Activated naive CD8-positive, alpha-beta T cell treated with anti-CD3 and anti-CD28 coated beads, Interleukin-2, amount 10 ng/mL, durations not matched to agents 7 days and 5 days (primary cell): ENCODE measurements around the gene SCFD2. TPM values are rescaled to one million over a fixed set of nuclear protein-coding genes. Genes with fewer than 3 reads are reported as not detected.
"Not testable (repeated sequence)": the region's sequence is repeated elsewhere in the genome, so short reads cannot be mapped to it uniquely, and the experiment has no call there.

Experiments
- ATAC-seq: fragments of 150-1000 bp; cut with Tn5 transposase; one replicate; pipeline ENCODE4 v1.10.0; 2021; ENCODE audit warnings: low read depth, moderate library complexity
- POLR2A ChIA-PET: fragments of 350-600 bp; sonication (Branson Sonifier 250); formaldehyde crosslinking; loops from one replicate; lab custom pipeline; 2021; ENCODE audit warnings: antibody characterized with exemption; lab: Charles Lee
- DNase-seq: peaks from one replicate; pipeline ENCODE4 v3.0.0; 2021
- H3K27ac Mint-ChIP-seq: one replicate; pipeline ENCODE4 v1.8.0; 2022; ENCODE audit warnings: mild to moderate bottlenecking, mixed read lengths
- H3K27me3 Mint-ChIP-seq: one replicate; pipeline ENCODE4 v1.8.0; 2022; ENCODE audit warnings: mild to moderate bottlenecking, moderate library complexity, mixed read lengths
- H3K36me3 Mint-ChIP-seq: one replicate; pipeline ENCODE4 v1.8.0; 2021; ENCODE audit warnings: mild to moderate bottlenecking, mixed read lengths
- H3K4me1 Mint-ChIP-seq: one replicate; pipeline ENCODE4 v1.8.0; 2021; ENCODE audit warnings: mixed read lengths
- H3K4me3 Mint-ChIP-seq: one replicate; pipeline ENCODE4 v1.8.0; 2022; ENCODE audit warnings: mild to moderate bottlenecking, moderate library complexity, mixed read lengths
- H3K9me3 Mint-ChIP-seq: one replicate; pipeline ENCODE4 v1.8.0; 2021; ENCODE audit warnings: mixed read lengths
- total RNA-seq, 2 experiments: library from RNA; stranded (reverse); gene quantifications; one replicate each; pipeline ENCODE4 v1.2.3, GENCODE V29; 2021

SCFD2 gene
- total RNA-seq, 2 experiments from 2014 or later, result 18.1 to 22.9 TPM

DNA sequence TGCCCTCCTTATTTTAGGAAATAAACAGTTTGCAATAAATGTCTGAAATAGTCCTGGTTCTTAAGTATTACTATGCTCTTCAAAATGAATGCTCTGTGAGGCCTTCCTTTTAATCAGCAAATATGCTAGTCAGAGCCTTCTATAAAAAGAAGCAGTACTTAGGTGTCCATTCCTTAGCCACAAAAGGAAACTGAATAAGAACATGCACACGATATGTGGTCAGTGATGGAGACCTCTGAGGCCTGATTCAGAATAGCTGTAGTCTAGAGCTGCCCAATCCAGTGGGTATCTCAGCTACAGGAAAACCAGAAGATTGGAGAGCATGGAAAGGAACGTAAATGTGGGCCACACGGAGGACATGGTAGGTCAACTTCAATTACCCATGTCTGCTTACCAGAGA, 361.9 kb downstream of the SCFD2 start:
- no peak overlapping the region for H3K4me3 Mint-ChIP-seq
- peaks cover 3% of the 10 kb centered on the region for H3K9me3 Mint-ChIP-seq
- H3K36me3 Mint-ChIP-seq, result peaks cover 11% of the 10 kb centered on the region
- no peak overlapping the region for H3K27ac Mint-ChIP-seq
- POLR2A ChIA-PET, result no interaction called here
- ATAC-seq (no peak), DNase-seq (no peak)
- no peaks in the 10 kb centered on the region for H3K4me1 Mint-ChIP-seq
- no peaks in the 10 kb centered on the region for H3K27me3 Mint-ChIP-seq

- peaks cover 3% of the 10 kb centered on the region for H3K4me1 Mint-ChIP-seq
- POLR2A ChIA-PET, result no interaction called here
Observed at GRCh38 chr4:53000560-53000959, 365.3 kb downstream of the SCFD2 start.

DNA sequence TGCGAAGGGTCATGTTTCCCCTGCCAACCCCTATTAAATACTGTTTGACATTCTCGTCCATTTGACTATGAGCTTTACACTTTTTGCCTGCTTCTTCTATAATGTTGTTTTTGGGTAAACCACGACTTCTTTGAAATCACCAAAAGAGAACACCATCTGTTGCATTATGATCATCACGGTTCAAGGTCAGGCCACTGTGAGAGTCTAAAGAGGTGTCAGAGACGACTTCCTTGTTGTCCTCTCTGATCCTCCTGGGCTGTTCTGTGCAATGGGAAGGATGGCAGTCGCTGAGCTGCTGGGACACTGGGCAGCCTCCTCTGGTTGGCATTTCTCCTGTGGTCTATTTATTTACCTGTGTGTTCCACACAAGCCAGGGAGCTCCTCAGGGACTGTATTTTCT, 366.2 kb downstream of the SCFD2 start:
- Mint-ChIP-seq H3K36me3 (peaks cover 6% of the 10 kb centered on the region), H3K27me3 (no peaks in the 10 kb centered on the region), H3K4me3 (no peak overlapping the region), H3K9me3 (no peaks in the 10 kb centered on the region), H3K27ac (no peak overlapping the region), H3K4me1 (peaks cover 3% of the 10 kb centered on the region)
- POLR2A ChIA-PET, result no interaction called here
- ATAC-seq, result no peak
- no peak for DNase-seq

More at GRCh38 chr4:53000560-53000959, 365.3 kb downstream of the SCFD2 start:
- no peak overlapping the region for H3K4me3 Mint-ChIP-seq
- no peak overlapping the region for H3K27ac Mint-ChIP-seq
- H3K27me3 Mint-ChIP-seq, result no peaks in the 10 kb centered on the region
- ATAC-seq (no peak), DNase-seq (no peak)
- no peaks in the 10 kb centered on the region for H3K9me3 Mint-ChIP-seq
- peaks cover 6% of the 10 kb centered on the region for H3K36me3 Mint-ChIP-seq

GRCh38 chr4:52998413-52998812, 367.4 kb downstream of the SCFD2 start:
- Mint-ChIP-seq H3K27me3 (no peaks in the 10 kb centered on the region), H3K27ac (no peak overlapping the region), H3K36me3 (peaks cover 8% of the 10 kb centered on the region), H3K4me1 (peaks cover 3% of the 10 kb centered on the region), H3K9me3 (no peaks in the 10 kb centered on the region), H3K4me3 (peak overlapping the region; percentile 25)
- no peak for DNase-seq
- ATAC-seq, result peak; percentile 54
- POLR2A ChIA-PET, result no interaction called here

DNA sequence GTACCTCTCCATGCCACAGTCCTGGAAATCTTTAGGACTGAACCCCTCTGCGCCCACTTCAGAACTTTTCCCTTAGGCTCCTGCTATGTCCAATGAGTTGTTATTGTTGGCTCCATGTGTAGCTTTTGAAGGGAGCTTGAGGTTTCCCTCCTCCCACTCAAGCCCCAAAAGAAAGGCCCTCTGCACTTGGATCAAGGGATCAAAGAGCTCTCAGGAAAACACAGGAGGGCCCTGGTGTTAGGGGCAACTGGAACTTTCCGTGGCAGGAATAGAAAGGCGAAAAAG, 368.8 kb downstream of the SCFD2 start:
- no peak for DNase-seq
- Mint-ChIP-seq H3K9me3 (no peaks in the 10 kb centered on the region), H3K4me3 (no peak overlapping the region), H3K27me3 (no peaks in the 10 kb centered on the region), H3K27ac (no peak overlapping the region), H3K4me1 (peaks cover 3% of the 10 kb centered on the region), H3K36me3 (peaks cover 6% of the 10 kb centered on the region)
- POLR2A ChIA-PET, result no interaction called here
- no peak for ATAC-seq

- POLR2A ChIA-PET, result no interaction called here
- Mint-ChIP-seq H3K36me3 (peaks cover 6% of the 10 kb centered on the region), H3K4me1 (peaks cover 3% of the 10 kb centered on the region), H3K27me3 (no peaks in the 10 kb centered on the region), H3K4me3 (no peak overlapping the region), H3K9me3 (no peaks in the 10 kb centered on the region), H3K27ac (no peak overlapping the region)
- ATAC-seq (no peak), DNase-seq (no peak)
Observed at GRCh38 chr4:52996261-52997131, 369.4 kb downstream of the SCFD2 start.

GRCh38 chr4:52995360-52996030, 370.4 kb downstream of the SCFD2 start:
- no peak for DNase-seq
- peaks cover 9% of the 10 kb centered on the region for H3K36me3 Mint-ChIP-seq
- H3K27me3 Mint-ChIP-seq, result no peaks in the 10 kb centered on the region
- ATAC-seq, result no peak
- no peak overlapping the region for H3K4me3 Mint-ChIP-seq
- H3K9me3 Mint-ChIP-seq, result no peaks in the 10 kb centered on the region
- peaks cover 3% of the 10 kb centered on the region for H3K4me1 Mint-ChIP-seq
- POLR2A ChIA-PET, result no interaction called here
- H3K27ac Mint-ChIP-seq, result no peak overlapping the region

DNA sequence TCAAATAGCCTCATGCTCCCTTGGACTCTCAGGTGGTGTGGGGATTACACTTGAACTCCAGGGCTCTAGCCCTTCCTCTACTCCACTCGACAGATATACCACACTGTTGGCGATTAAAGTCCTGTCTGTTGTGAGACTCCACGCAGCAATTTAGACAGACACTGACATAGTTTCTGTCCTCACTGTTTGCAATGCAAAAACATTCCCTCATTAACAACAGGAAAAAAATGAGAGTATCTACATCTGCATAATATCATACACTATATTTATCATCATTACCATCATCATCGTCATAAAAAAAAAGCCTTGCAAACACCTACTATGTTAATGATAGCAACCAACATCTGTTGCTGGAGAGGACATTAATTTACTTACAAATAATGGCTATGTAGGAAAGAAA, 371.3 kb downstream of the SCFD2 start:
- H3K36me3 Mint-ChIP-seq, result peaks cover 7% of the 10 kb centered on the region

GRCh38 chr4:52993771-52994170, 372.1 kb downstream of the SCFD2 start:
- Mint-ChIP-seq H3K4me1 (peaks cover 3% of the 10 kb centered on the region), H3K27me3 (no peaks in the 10 kb centered on the region), H3K36me3 (peaks cover 6% of the 10 kb centered on the region), H3K27ac (no peak overlapping the region), H3K9me3 (no peaks in the 10 kb centered on the region), H3K4me3 (no peak overlapping the region)
- DNase-seq (no peak), ATAC-seq (no peak)
- POLR2A ChIA-PET, result no interaction called here

More for the DNA sequence above, 371.3 kb downstream of the SCFD2 start:
- H3K27me3 Mint-ChIP-seq, result no peaks in the 10 kb centered on the region
- H3K4me3 Mint-ChIP-seq, result no peak overlapping the region
- no peaks in the 10 kb centered on the region for H3K9me3 Mint-ChIP-seq
- POLR2A ChIA-PET, result no interaction called here
- no peak overlapping the region for H3K27ac Mint-ChIP-seq
- ATAC-seq, result no peak
- DNase-seq, result no peak
- peaks cover 3% of the 10 kb centered on the region for H3K4me1 Mint-ChIP-seq

GRCh38 chr4:52992551-52992950, 373.3 kb downstream of the SCFD2 start:
- H3K36me3 Mint-ChIP-seq, H3K4me1 Mint-ChIP-seq, POLR2A ChIA-PET, H3K27me3 Mint-ChIP-seq, H3K4me3 Mint-ChIP-seq, ATAC-seq, DNase-seq, H3K27ac Mint-ChIP-seq, H3K9me3 Mint-ChIP-seq: not testable (repeated sequence)

DNA sequence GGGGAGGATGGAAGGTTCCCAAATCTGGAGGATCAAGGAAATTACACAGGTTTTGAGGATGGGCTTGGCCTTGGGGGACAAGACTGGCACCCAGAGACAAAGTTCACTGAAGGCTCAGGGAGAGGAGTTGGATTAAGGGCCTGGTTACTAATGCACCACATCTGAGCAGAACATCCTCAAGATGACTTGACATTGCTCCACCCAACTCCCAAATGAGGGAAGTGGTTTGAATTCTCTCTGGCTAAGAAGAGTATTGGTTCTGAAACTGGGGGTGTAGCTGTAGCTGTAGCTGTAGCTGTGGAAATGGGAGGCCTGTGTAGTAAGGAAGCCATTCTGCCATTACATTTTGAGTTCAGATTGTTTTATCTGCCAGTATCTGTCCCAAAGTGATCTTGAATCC, 374.4 kb downstream of the SCFD2 start:
- no peak for ATAC-seq
- POLR2A ChIA-PET, result no interaction called here
- H3K27ac Mint-ChIP-seq, result no peak overlapping the region

GRCh38 chr4:52990706-52991105, 375.2 kb downstream of the SCFD2 start:
- Mint-ChIP-seq H3K4me1 (no peaks in the 10 kb centered on the region), H3K27me3 (no peaks in the 10 kb centered on the region), H3K36me3 (peaks cover 4% of the 10 kb centered on the region), H3K27ac (no peak overlapping the region), H3K4me3 (no peak overlapping the region), H3K9me3 (no peaks in the 10 kb centered on the region)
- POLR2A ChIA-PET, result no interaction called here
- ATAC-seq (no peak), DNase-seq (no peak)

More for the DNA sequence above, 374.4 kb downstream of the SCFD2 start:
- peaks cover 6% of the 10 kb centered on the region for H3K36me3 Mint-ChIP-seq
- no peaks in the 10 kb centered on the region for H3K9me3 Mint-ChIP-seq
- H3K4me3 Mint-ChIP-seq, result no peak overlapping the region
- no peaks in the 10 kb centered on the region for H3K4me1 Mint-ChIP-seq
- no peak for DNase-seq
- no peaks in the 10 kb centered on the region for H3K27me3 Mint-ChIP-seq

GRCh38 chr4:52989865-52990264, 376.0 kb downstream of the SCFD2 start:
- Mint-ChIP-seq H3K36me3 (peaks cover 4% of the 10 kb centered on the region), H3K4me3 (no peak overlapping the region), H3K27ac (no peak overlapping the region), H3K4me1 (no peaks in the 10 kb centered on the region), H3K27me3 (no peaks in the 10 kb centered on the region), H3K9me3 (no peaks in the 10 kb centered on the region)
- DNase-seq, result no peak
- POLR2A ChIA-PET, result no interaction called here
- ATAC-seq, result no peak
